ENCODE data around the gene MAGI1.
"Not testable (repeated sequence)": the region's sequence is repeated elsewhere in the genome, so short reads cannot be mapped to it uniquely, and the experiment has no call there.

The MAGI1 gene

DNA sequence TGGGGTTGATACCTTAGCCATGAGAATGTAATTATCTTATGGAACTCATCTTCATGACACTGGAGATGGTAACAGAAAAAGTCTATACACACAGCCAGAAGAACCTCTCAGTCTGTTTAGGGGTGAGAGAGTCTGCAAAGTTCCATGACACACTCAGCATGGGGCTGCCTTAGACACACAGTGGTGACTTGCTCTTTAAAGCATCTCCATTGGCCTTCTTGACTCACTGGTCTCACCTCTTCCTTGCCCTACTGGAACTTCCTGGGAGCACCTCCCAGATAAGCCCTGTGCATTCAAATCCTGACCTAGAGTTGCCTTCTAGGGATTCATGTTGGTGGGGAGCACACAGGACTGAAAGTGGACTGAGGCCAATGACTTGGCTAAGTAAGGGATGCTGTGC, 9.3 kb downstream of the MAGI1 start:
- TF ChIP-seq, protein P1, sequence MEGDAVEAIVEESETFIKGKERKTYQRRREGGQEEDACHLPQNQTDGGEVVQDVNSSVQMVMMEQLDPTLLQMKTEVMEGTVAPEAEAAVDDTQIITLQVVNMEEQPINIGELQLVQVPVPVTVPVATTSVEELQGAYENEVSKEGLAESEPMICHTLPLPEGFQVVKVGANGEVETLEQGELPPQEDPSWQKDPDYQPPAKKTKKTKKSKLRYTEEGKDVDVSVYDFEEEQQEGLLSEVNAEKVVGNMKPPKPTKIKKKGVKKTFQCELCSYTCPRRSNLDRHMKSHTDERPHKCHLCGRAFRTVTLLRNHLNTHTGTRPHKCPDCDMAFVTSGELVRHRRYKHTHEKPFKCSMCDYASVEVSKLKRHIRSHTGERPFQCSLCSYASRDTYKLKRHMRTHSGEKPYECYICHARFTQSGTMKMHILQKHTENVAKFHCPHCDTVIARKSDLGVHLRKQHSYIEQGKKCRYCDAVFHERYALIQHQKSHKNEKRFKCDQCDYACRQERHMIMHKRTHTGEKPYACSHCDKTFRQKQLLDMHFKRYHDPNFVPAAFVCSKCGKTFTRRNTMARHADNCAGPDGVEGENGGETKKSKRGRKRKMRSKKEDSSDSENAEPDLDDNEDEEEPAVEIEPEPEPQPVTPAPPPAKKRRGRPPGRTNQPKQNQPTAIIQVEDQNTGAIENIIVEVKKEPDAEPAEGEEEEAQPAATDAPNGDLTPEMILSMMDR (conservative IDR thresholded peaks at IDR 0.05; ENCODE audit: low read length) = no peak
- no peak for TF ChIP-seq EZH2phosphoT487 (IDR thresholded peaks at IDR 0.05; ENCODE audit: borderline replicate concordance)
- Histone ChIP-seq H2AFZ (ENCODE audit: low read length) (no peak overlapping the region), H3K9me3 (ENCODE audit: insufficient read depth, low read depth, low read length) (no peaks in the 10 kb centered on the region), H3K9me2 (replicated peaks; ENCODE audit: low read depth, low read length) (no peaks in the 10 kb centered on the region), H4K20me1 (ENCODE audit: insufficient read depth, low read length, poor library complexity, severe bottlenecking) (no peaks in the 10 kb centered on the region), H3K27me3 (ENCODE audit: insufficient read depth, low read length, poor library complexity, severe bottlenecking) (no peaks in the 10 kb centered on the region), H3F3A (ENCODE audit: low read depth) (no peaks in the 10 kb centered on the region), H3K36me3 (ENCODE audit: insufficient read depth, low read length) (no peaks in the 10 kb centered on the region), H3K4me3 (ENCODE audit: low read length, poor library complexity, severe bottlenecking) (no peak overlapping the region), H3K79me2 (ENCODE audit: insufficient read depth, low read length) (no peaks in the 10 kb centered on the region), H3K9ac (ENCODE audit: low read depth, low read length, poor library complexity, severe bottlenecking) (no peak overlapping the region), H3K4me2 (ENCODE audit: low read depth, low read length, poor library complexity, severe bottlenecking) (no peak overlapping the region), H3K4me1 (ENCODE audit: insufficient read depth, low read length, poor library complexity, severe bottlenecking) (no peaks in the 10 kb centered on the region)

- TF ChIP-seq, protein P1 (conservative IDR thresholded peaks at IDR 0.05; ENCODE audit: low read length) = no peak
- no peak for TF ChIP-seq EZH2phosphoT487 (IDR thresholded peaks at IDR 0.05; ENCODE audit: borderline replicate concordance)
- no peak overlapping the region for H3K4me3 ChIP-seq (ENCODE audit: low read length, poor library complexity, severe bottlenecking)
These were observed 9.7 kb downstream of the MAGI1 start for GRCh38 chr3:66029014-66029413.

DNA sequence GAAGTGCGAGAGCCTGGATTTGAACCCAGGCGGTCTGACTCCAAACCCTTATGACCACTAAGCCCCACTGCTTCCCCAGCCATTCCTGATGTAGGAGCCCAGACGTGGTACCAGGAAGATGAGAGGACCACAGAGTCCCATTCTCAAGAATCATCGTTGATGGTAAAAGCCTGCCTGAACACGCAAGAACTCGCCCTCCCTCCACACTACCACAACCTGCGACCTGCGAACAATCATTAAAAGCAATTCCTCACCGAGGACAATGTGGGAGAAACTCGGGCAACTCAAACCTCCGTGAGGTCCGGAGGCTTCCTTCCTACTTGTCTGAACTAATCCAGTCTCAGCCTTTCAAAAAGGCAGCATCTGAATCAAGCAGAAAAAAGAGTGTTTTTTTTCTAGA, 10.3 kb downstream of the MAGI1 start:
- H3K4me3 ChIP-seq (ENCODE audit: low read length, poor library complexity, severe bottlenecking) = no peak overlapping the region
- H3K79me2 ChIP-seq (ENCODE audit: insufficient read depth, low read length) = no peaks in the 10 kb centered on the region
- no peak overlapping the region for H2AFZ ChIP-seq (ENCODE audit: low read length)
- H3K9me2 ChIP-seq (replicated peaks; ENCODE audit: low read depth, low read length) = no peaks in the 10 kb centered on the region
- H3K4me2 ChIP-seq (ENCODE audit: low read depth, low read length, poor library complexity, severe bottlenecking) = no peak overlapping the region
- no peaks in the 10 kb centered on the region for H3K27me3 ChIP-seq (ENCODE audit: insufficient read depth, low read length, poor library complexity, severe bottlenecking)
- no peak for TF ChIP-seq EZH2phosphoT487 (IDR thresholded peaks at IDR 0.05; ENCODE audit: borderline replicate concordance)
- TF ChIP-seq, protein P1 (conservative IDR thresholded peaks at IDR 0.05; ENCODE audit: low read length) = no peak
- no peaks in the 10 kb centered on the region for H3K4me1 ChIP-seq (ENCODE audit: insufficient read depth, low read length, poor library complexity, severe bottlenecking)
- H3K9me3 ChIP-seq (ENCODE audit: insufficient read depth, low read depth, low read length) = no peaks in the 10 kb centered on the region
- no peaks in the 10 kb centered on the region for H3K36me3 ChIP-seq (ENCODE audit: insufficient read depth, low read length)
- no peaks in the 10 kb centered on the region for H3F3A ChIP-seq (ENCODE audit: low read depth)
- no peak overlapping the region for H3K9ac ChIP-seq (ENCODE audit: low read depth, low read length, poor library complexity, severe bottlenecking)
- H4K20me1 ChIP-seq (ENCODE audit: insufficient read depth, low read length, poor library complexity, severe bottlenecking) = no peaks in the 10 kb centered on the region

More at GRCh38 chr3:66029014-66029413, 9.7 kb downstream of the MAGI1 start:
- H3K4me2 ChIP-seq (ENCODE audit: low read depth, low read length, poor library complexity, severe bottlenecking) = no peak overlapping the region
- H4K20me1 ChIP-seq (ENCODE audit: insufficient read depth, low read length, poor library complexity, severe bottlenecking) = no peaks in the 10 kb centered on the region
- H3K79me2 ChIP-seq (ENCODE audit: insufficient read depth, low read length) = no peaks in the 10 kb centered on the region
- no peaks in the 10 kb centered on the region for H3K9me2 ChIP-seq (replicated peaks; ENCODE audit: low read depth, low read length)
- H2AFZ ChIP-seq (ENCODE audit: low read length) = no peak overlapping the region
- H3K27me3 ChIP-seq (ENCODE audit: insufficient read depth, low read length, poor library complexity, severe bottlenecking) = no peaks in the 10 kb centered on the region
- no peaks in the 10 kb centered on the region for H3K9me3 ChIP-seq (ENCODE audit: insufficient read depth, low read depth, low read length)
- no peak overlapping the region for H3K9ac ChIP-seq (ENCODE audit: low read depth, low read length, poor library complexity, severe bottlenecking)
- H3K36me3 ChIP-seq (ENCODE audit: insufficient read depth, low read length) = no peaks in the 10 kb centered on the region
- H3K4me1 ChIP-seq (ENCODE audit: insufficient read depth, low read length, poor library complexity, severe bottlenecking) = no peaks in the 10 kb centered on the region
- H3F3A ChIP-seq (ENCODE audit: low read depth) = no peaks in the 10 kb centered on the region

DNA sequence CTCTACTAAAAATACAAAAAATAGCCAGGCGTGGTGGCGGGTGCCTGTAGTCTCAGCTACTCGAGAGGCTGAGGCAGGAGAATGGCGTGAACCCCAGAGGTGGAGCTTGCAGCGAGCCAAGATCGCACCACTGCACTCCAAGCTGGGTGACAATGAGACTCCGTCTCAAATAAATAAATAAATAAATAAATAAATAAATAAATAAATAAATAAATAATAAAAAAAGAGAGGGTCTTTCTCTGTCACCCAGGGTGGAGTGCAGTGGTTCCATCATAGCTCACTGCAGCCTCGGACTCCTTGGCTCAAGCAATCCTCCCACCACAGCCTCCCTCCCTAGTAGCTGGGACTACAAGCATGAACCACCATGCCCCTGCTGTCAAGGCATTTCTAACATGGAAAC, 11.6 kb downstream of the MAGI1 start:
- H3K79me2 ChIP-seq (ENCODE audit: insufficient read depth, low read length) = not testable (repeated sequence)

More for the DNA sequence above, 11.6 kb downstream of the MAGI1 start:
- H3K9me3 ChIP-seq (ENCODE audit: insufficient read depth, low read depth, low read length); H3K36me3 ChIP-seq (ENCODE audit: insufficient read depth, low read length); H3K9me2 ChIP-seq (replicated peaks; ENCODE audit: low read depth, low read length); H3K4me3 ChIP-seq (ENCODE audit: low read length, poor library complexity, severe bottlenecking); H3K9ac ChIP-seq (ENCODE audit: low read depth, low read length, poor library complexity, severe bottlenecking); H3K4me1 ChIP-seq (ENCODE audit: insufficient read depth, low read length, poor library complexity, severe bottlenecking); H3K27me3 ChIP-seq (ENCODE audit: insufficient read depth, low read length, poor library complexity, severe bottlenecking); H4K20me1 ChIP-seq (ENCODE audit: insufficient read depth, low read length, poor library complexity, severe bottlenecking); H2AFZ ChIP-seq (ENCODE audit: low read length); H3K4me2 ChIP-seq (ENCODE audit: low read depth, low read length, poor library complexity, severe bottlenecking); H3F3A ChIP-seq (ENCODE audit: low read depth): not testable (repeated sequence)

All from Loucy (cell line).